Activated CD4-positive, alpha-beta memory T cell treated with anti-CD3 and anti-CD28 coated beads for 36 hours (primary cell): Measurements from ENCODE around the gene FTCD. TPM values are rescaled to one million over a fixed set of nuclear protein-coding genes. Genes with fewer than 3 reads are reported as not detected.
A peak's percentile ranks its signal among the peaks of the same experiment; 100 is the strongest.
"Not testable (repeated sequence)": the region's sequence is repeated elsewhere in the genome, so short reads cannot be mapped to it uniquely, and the experiment has no call there.

ENCODE experiments used
- CTCF ChIA-PET: fragments of 350-600 bp; sonication (Branson Sonifier 250); formaldehyde crosslinking; loops from one replicate; lab custom pipeline; 2021; ENCODE audit warnings: antibody characterized with exemption, inconsistent platforms; lab: Charles Lee
- POLR2A ChIA-PET: fragments of 350-600 bp; sonication (Branson Sonifier 250); formaldehyde crosslinking; loops from one replicate; lab custom pipeline; 2021; ENCODE audit warnings: antibody characterized with exemption; lab: Charles Lee
- DNase-seq: peaks from one replicate; pipeline ENCODE4 v3.0.0-alpha.2; 2020
- H3K27ac Mint-ChIP-seq: one replicate; pipeline ENCODE4 v1.8.0; 2021; ENCODE audit warnings: mixed read lengths
- H3K27me3 Mint-ChIP-seq: one replicate; pipeline ENCODE4 v1.8.0; 2021; ENCODE audit warnings: mixed read lengths
- H3K36me3 Mint-ChIP-seq: one replicate; pipeline ENCODE4 v1.8.0; 2021; ENCODE audit warnings: mixed read lengths
- H3K4me1 Mint-ChIP-seq: one replicate; pipeline ENCODE4 v1.8.0; 2021; ENCODE audit warnings: low read depth, mixed read lengths
- H3K4me3 Mint-ChIP-seq: one replicate; pipeline ENCODE4 v1.8.0; 2021; ENCODE audit warnings: mild to moderate bottlenecking, mixed read lengths
- H3K9me3 Mint-ChIP-seq: one replicate; pipeline ENCODE4 v1.8.0; 2021; ENCODE audit warnings: mixed read lengths
- intact Hi-C: fragments of 100-400 bp; cut with micrococcal nuclease; formaldehyde crosslinking; loops from one replicate; pipeline ENCODE4 v1.15.1; 2023
- total RNA-seq, 2 experiments: library from RNA; stranded (reverse); gene quantifications; one replicate each; pipeline ENCODE4 v1.2.3, GENCODE V29; 2021

The FTCD gene
- total RNA-seq, 2 experiments from 2014 or later: 0.22 TPM; not detected in 1

DNA sequence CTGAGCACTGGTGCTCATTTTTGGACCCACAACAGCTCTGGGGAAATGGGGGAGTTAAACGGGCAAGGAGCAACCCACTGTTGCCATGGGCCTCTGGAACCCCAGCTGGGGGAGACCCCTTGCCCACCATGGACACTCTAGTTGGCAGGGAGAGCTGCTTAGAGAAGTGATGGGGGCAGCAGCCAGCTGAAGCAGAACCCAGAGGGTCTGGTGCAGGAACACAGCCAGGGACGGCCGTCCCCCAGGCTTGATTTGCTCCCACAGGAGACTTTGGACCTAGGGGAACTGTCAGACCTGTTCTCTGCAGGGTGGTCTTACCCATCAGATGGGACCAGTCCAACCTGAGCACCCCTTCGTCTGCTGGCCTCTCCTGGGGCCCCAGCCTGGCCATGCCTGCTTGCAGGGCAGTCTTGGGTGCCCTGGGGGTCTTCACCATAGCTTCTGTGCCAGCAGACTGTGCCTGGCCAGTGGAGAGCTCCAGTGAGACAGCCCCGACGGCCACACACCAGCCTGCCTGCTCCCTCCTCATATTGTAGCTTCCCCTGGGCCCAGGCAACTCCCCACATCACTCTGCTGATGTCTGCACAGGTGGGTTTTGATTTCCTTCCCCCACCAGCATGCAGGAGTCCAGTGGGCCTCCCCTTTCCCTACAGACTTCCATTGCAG lies 17.6 kb upstream of the FTCD start:
- Mint-ChIP-seq H3K27me3 (peaks cover 2% of the 10 kb centered on the region), H3K36me3 (peaks cover 5% of the 10 kb centered on the region), H3K9me3 (peaks cover 28% of the 10 kb centered on the region), H3K4me3 (no peak overlapping the region), H3K27ac (no peak overlapping the region), H3K4me1 (peaks cover 6% of the 10 kb centered on the region)
- intact Hi-C loops: no loop called here
- ChIA-PET POLR2A (no interaction called here), CTCF (no interaction called here)
- peak; percentile 3 for DNase-seq

DNA sequence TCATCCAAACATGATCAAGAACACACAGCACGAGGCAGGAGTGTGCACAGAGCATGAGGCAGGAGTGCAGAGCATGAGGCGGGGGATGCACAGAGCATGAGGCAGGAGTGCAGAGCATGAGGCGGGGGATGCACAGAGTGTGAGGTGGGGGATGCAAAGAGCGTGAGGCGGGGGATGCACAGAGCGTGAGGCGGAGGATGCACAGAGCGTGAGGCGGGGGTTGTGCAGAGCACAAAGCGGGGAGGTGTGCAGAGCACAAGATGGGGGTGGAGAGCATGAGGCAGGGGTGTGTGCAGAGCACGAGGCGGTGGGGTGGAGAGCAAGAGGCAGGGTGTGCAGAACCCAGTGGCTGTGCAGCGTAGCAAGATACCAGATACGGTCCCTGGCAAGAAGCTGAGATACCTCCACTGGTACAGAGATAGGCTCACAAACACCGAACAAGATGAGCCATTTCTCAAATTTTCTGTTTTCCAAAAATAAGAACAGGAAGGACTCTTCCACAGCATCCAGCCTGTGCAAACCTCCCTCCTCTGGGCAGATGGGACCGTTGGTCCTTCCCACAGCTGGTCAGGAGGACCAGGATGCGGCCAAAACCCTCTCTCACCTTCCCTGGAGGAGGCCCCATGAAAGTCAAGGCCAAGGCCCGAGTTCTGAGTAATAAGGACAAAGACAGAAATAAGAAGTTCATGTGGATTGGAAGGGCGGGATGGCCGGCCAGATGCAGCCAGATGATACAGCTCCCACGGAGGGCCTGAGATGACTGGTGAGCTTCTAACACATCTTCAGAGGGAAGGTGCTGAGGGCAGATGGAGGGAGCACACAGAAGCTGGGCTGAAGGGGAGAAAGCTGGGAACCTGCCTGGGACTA lies 16.9 kb upstream of the FTCD start:
- Mint-ChIP-seq H3K36me3 (peaks cover 5% of the 10 kb centered on the region), H3K4me3 (no peak overlapping the region), H3K9me3 (peaks cover 25% of the 10 kb centered on the region), H3K27me3 (peaks cover 2% of the 10 kb centered on the region), H3K27ac (no peak overlapping the region), H3K4me1 (peaks cover 6% of the 10 kb centered on the region)
- DNase-seq: peak; percentile 6
- ChIA-PET CTCF (no interaction called here), POLR2A (no interaction called here)
- intact Hi-C loops: no loop called here

DNA sequence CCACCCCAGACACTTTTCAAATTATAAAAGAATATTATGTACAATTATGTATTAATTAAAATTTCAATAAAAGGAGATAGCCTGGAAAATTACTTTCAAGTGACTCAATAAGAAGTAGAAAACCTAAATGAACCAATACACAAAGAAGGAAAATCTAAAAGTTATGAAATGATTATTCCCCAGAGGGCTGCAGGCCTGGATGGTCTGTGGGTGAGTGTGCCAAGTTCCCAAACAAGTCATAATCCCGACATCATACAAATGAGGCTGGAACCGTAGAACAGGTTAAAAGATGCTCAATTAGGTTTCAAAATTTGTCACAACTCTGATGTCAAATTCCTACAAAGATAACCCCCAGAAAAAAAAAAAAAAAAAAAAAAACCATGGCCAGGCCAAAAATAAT lies 16.2 kb upstream of the FTCD start:
- POLR2A ChIA-PET: no interaction called here
- Mint-ChIP-seq H3K27ac (no peak overlapping the region), H3K27me3 (peaks cover 2% of the 10 kb centered on the region), H3K4me1 (peaks cover 6% of the 10 kb centered on the region), H3K9me3 (peaks cover 20% of the 10 kb centered on the region), H3K36me3 (peaks cover 5% of the 10 kb centered on the region), H3K4me3 (no peak overlapping the region)
- intact Hi-C loops: no loop called here
- DNase-seq: no peak
- CTCF ChIA-PET: no interaction called here

DNA sequence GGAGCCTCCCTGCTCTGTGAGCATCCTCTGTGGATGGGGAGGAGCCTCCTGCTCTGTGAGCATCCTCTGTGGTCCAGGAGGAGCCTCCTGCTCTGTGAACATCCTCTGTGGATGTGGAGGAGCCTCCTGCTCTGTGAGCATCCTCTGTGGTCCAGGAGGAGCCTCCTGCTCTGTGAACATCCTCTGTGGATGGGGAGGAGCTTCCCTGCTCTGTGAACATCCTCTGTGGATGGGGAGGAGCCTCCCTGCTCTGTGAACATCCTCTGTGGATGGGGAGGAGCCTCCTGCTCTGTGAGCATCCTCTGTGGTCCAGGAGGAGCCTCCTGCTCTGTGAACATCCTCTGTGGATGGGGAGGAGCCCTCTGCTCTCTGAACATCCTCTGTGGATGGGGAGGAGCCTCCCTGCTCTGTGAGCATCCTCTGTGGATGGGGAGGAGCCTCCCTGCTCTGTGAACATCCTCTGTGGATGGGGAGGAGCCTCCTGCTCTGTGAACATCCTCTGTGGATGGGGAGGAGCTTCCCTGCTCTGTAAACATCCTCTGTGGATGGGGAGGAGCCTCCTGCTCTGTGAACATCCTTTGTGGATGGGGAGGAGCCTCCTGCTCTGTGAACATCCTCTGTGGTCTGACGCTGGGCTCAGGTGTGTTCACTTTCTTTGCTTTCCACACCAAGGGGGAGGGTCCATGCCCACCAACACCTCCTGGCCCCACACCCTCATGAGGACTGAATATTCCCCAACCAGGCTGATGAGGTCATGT lies 15.2 kb upstream of the FTCD start:
- intact Hi-C loops, H3K4me1 Mint-ChIP-seq, H3K4me3 Mint-ChIP-seq, H3K27me3 Mint-ChIP-seq, POLR2A ChIA-PET, H3K36me3 Mint-ChIP-seq, H3K27ac Mint-ChIP-seq, CTCF ChIA-PET: not testable (repeated sequence)
- peak; percentile 9 for DNase-seq
- peaks cover 14% of the 10 kb centered on the region for H3K9me3 Mint-ChIP-seq

DNA sequence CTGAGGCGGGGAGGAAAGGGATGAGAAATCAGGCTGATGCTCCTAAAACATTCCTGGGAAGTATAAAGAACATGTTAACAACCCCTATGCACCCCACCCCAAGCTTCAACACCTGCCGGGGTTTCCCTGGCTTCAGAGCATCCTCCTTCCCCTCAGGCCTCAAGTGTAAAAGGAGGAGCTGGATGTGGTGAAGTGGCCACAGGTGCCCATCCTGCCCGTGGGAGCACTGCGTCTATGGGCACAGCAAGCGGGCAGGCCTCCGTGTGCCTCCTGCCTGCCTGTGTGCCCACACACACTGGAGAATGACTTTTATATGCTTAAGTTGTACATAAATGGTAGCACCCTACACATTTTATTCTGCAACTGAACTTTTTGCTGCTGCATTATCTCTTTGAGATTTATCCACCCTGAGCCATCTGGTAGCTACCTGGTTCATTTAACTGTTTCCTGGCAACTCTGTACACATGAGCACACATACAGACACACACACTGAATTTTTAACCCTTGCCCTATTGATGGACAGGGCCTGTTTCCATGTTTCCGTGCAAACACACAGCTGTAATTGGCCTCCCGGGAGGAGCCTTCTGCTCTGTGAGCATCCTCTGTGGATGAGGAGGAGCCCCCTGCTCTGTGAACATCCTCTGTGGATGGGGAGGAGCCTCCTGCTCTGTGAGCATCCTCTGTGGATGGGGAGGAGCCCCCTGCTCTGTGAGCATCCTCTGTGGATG lies 13.4 kb upstream of the FTCD start:
- Mint-ChIP-seq H3K9me3 (peaks cover 3% of the 10 kb centered on the region), H3K4me1 (peaks cover 6% of the 10 kb centered on the region), H3K4me3 (no peak overlapping the region), H3K27ac (no peak overlapping the region), H3K27me3 (no peaks in the 10 kb centered on the region), H3K36me3 (no peaks in the 10 kb centered on the region)
- no peak for DNase-seq
- POLR2A ChIA-PET: no interaction called here
- intact Hi-C loops: no loop called here
- CTCF ChIA-PET: no interaction called here

DNA sequence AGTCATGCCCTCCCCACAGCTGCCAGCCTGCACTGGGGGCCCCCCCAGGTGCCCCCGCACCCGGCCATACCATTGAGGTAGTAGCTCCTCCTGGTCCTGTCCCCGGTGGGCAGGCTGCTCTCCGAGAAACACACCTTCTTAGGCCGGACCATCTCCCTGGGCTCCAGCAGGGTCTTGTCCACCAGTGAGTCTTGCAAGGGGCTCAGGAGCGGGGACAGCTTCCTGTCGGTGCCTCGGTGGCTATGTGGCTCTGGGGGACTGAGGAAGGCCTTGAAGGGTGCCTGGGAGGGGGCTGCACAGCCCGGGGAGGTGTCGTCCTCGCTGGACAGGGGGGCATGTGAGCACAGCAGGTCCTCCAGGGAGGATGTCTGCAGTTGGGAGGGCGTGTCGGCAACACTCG lies 12.9 kb upstream of the FTCD start:
- no peaks in the 10 kb centered on the region for H3K27me3 Mint-ChIP-seq
- no peak overlapping the region for H3K4me3 Mint-ChIP-seq
- intact Hi-C loops: no loop called here
- peaks cover 6% of the 10 kb centered on the region for H3K4me1 Mint-ChIP-seq
- peak; percentile 6 for DNase-seq
- POLR2A ChIA-PET: no interaction called here
- CTCF ChIA-PET: interaction anchor here (0.7 kb wide), 1 partner anchor 15 kb away, joined by 3 read pairs; no protein-coding TSS in a partner anchor
- H3K27ac Mint-ChIP-seq: no peak overlapping the region
- H3K9me3 Mint-ChIP-seq: no peaks in the 10 kb centered on the region
- no peaks in the 10 kb centered on the region for H3K36me3 Mint-ChIP-seq

DNA sequence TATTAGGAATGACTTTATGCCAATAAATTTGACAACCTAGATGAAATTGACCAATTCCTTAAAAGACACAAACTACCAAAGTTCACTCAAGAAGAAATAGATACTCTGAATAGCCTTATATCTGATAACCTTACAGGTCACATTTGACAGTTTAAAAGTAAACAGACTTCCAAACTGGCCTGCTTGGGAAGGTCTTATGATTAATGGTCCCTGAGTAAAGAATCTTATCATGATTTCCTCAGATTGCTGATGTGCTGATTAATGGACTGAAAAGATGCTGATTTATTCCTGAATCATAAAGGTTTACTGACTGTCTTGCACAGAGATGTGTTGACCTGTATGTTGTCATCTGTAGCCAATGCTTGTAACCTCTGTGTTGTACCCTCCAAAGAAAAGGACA lies 9.7 kb upstream of the FTCD start:
- no peaks in the 10 kb centered on the region for H3K9me3 Mint-ChIP-seq
- H3K27ac Mint-ChIP-seq: no peak overlapping the region
- DNase-seq: no peak
- ChIA-PET POLR2A (no interaction called here), CTCF (no interaction called here)
- H3K4me3 Mint-ChIP-seq: no peak overlapping the region
- no peaks in the 10 kb centered on the region for H3K27me3 Mint-ChIP-seq
- no peaks in the 10 kb centered on the region for H3K36me3 Mint-ChIP-seq
- H3K4me1 Mint-ChIP-seq: no peaks in the 10 kb centered on the region
- intact Hi-C loops: no loop called here

DNA sequence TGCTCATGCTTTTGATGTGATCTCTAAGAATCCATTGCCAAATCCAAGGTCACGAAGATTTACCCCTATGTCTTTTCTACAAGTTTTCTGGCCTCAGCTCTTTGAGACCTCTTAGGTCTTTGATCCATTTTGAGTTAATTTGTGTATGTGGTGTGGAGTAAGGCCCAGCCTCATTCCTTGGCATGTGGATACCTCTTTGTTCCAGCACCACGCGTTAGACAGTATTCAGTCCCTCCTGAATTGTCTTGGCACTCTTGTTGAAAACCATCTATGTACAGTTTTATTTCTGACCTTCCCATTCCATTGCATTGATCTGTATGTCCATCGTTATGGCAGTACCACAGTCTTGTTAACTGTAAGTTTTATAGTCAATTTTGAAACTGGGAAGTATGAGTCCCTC lies 8.0 kb upstream of the FTCD start:
- H3K4me1 Mint-ChIP-seq: no peaks in the 10 kb centered on the region
- ChIA-PET CTCF (interaction anchor here (1.6 kb wide), 1 partner anchor 20 kb away, joined by 3 read pairs; no protein-coding TSS in a partner anchor), POLR2A (no interaction called here)
- intact Hi-C loops: no loop called here
- no peaks in the 10 kb centered on the region for H3K27me3 Mint-ChIP-seq
- H3K36me3 Mint-ChIP-seq: no peaks in the 10 kb centered on the region
- no peak overlapping the region for H3K4me3 Mint-ChIP-seq
- H3K27ac Mint-ChIP-seq: no peak overlapping the region
- DNase-seq: no peak
- no peaks in the 10 kb centered on the region for H3K9me3 Mint-ChIP-seq

DNA sequence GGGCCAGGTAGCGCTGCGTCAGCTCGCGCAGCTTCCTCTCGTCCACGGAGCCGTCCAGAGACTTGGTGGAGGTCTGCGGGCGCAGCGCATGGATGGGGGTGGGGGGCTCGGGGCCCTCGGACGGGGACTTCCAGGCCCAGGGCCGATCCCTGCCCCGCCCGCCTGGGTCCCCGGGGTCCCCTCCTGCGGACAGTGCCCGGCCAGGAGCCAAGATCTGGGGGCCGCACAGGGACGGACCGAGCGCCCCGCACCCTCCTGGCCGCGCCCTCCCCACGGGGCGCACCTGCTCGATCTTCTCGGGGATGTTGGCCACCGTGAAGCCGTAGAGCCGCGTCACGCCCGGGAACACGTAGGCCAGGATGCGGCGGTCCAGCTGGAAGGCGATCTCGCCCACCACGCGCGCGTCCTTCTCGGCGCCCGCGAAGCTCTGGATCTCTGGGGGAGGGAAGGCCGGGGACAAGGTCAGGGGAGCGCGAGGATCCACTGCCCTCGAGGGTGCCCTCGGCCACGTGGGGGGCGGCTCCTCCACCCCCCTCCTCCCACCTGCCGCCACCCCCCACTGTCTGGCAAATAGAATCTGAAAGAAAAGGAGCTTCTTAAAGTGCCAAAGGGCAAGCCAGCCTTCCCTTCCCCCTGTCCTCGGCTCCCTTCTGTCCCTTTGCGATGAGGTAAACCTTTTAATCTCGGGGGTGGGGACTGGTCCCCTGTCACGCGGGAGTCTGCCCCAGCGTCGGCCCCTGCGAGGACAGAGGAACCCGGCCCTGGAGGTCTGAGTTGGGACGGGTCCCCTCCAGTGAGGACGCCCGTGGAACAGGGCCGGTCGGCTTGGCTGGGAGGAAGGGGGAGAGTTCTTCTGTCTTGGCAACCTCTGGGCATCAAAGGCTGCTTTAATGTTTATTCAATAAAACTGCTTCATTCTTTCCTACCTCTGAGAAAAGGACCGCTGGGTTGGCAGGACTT lies 6.5 kb upstream of the FTCD start:
- no peaks in the 10 kb centered on the region for H3K4me1 Mint-ChIP-seq
- H3K4me3 Mint-ChIP-seq: no peak overlapping the region
- ChIA-PET CTCF (no interaction called here), POLR2A (no interaction called here)
- H3K36me3 Mint-ChIP-seq: no peaks in the 10 kb centered on the region
- no peaks in the 10 kb centered on the region for H3K9me3 Mint-ChIP-seq
- H3K27me3 Mint-ChIP-seq: no peaks in the 10 kb centered on the region
- peak; percentile 6 for DNase-seq
- H3K27ac Mint-ChIP-seq: no peak overlapping the region
- intact Hi-C loops: no loop called here

DNA sequence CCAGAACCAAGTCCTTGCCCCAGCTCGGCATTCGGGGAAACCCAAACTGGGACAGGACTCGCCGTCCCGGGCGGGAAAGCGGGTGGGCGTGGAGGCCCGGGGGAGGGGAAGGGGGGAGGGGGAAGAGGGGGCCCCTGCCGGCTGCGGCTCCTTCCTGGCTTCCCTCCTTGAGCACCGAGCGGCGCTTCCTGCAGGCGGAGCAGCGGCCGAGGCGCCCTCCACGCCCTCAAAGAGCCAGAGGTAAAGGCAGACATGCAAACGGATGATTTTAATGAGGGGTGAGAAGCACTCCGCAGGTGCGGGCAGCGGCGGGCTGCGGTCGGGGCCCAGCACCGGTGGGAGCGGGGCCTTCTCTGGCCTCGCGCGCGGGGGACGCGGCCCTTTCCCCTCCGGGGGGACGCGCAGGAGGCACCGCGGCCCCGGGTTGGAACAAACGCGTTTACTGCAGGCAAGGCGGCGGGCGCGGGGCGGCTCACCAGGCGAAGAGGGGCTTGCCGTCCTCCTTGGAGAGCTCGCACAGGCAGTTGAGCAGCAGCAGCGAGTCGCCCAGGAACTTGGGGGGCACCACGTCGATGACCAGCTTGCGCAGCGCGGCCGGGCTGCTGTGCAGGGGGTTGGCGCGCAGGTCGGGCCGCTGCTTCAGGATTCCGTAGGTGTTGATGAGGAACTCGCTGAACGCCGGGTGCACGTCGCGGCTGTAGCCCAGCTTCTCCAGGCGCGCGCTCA lies 5.7 kb upstream of the FTCD start:
- CTCF ChIA-PET: no interaction called here
- H3K4me1 Mint-ChIP-seq: no peaks in the 10 kb centered on the region
- H3K4me3 Mint-ChIP-seq: no peak overlapping the region
- no peaks in the 10 kb centered on the region for H3K27me3 Mint-ChIP-seq
- H3K27ac Mint-ChIP-seq: no peak overlapping the region
- intact Hi-C loops: no loop called here
- POLR2A ChIA-PET: no interaction called here
- peak; percentile 15 for DNase-seq
- H3K36me3 Mint-ChIP-seq: no peaks in the 10 kb centered on the region
- no peaks in the 10 kb centered on the region for H3K9me3 Mint-ChIP-seq

DNA sequence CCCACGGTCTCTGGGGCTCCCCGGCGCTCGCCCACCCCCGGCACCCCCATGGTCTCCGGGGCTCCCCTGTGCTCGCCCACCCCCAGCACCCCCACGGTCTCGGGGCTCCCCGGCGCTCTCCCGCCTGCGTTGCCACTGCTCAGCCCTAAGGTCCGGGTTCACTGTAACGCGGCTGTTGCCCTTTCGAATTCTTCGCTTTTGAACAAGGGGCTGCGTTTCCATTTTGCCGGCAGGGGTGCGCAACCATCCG lies 5.2 kb upstream of the FTCD start:
- Mint-ChIP-seq H3K36me3 (no peaks in the 10 kb centered on the region), H3K4me3 (no peak overlapping the region), H3K9me3 (no peaks in the 10 kb centered on the region), H3K4me1 (no peaks in the 10 kb centered on the region), H3K27ac (no peak overlapping the region), H3K27me3 (no peaks in the 10 kb centered on the region)
- no peak for DNase-seq
- ChIA-PET CTCF (no interaction called here), POLR2A (no interaction called here)
- intact Hi-C loops: no loop called here
